ENCODE data around the gene ZNF425. TPM values are rescaled to one million over a fixed set of nuclear protein-coding genes. Genes with fewer than 3 reads are reported as not detected.

ZNF425 gene
- total and polyA plus RNA-seq, 4 donors, result 0.25 to 0.98 (median 0.58) TPM

GRCh38 chr7:149141893-149142292 is 15.8 kb upstream of the ZNF425 start:
- Histone ChIP-seq H3K9ac (ENCODE audit: low read depth in 1 of 2, low read length in 2 of 2) (no peak overlapping the region), H3K4me3 (ENCODE audit: low read depth in 1 of 3, low read length in 3 of 3) (no peak overlapping the region), H3K9me3 (ENCODE audit: control insufficient read depth in 4 of 4, low read length in 3 of 4) (no peaks in the 10 kb centered on the region), H3K27ac (ENCODE audit: low read depth in 1 of 2, low read length in 2 of 2) (no peak overlapping the region), H3K27me3 (ENCODE audit: control insufficient read depth in 4 of 4, insufficient read depth in 4 of 4, low read length in 3 of 4) (no peaks in the 10 kb centered on the region), H3K36me3 (ENCODE audit: control insufficient read depth in 4 of 4, insufficient read depth in 3 of 4, low read depth in 1 of 4, low read length in 3 of 4) (no peaks in the 10 kb centered on the region), H3K4me1 (ENCODE audit: control insufficient read depth in 4 of 4, insufficient read depth in 4 of 4, low read length in 3 of 4) (peaks cover 0 to 7% (median 4%) of the 10 kb centered on the region in 4 donors)
- no peak for DNase-seq (ENCODE audit: low spot score)
- TF ChIP-seq YY1 (IDR thresholded peaks at IDR 0.05), result no peak
- TF ChIP-seq REST (IDR thresholded peaks at IDR 0.05), result no peak
- TF ChIP-seq EGR1 (IDR thresholded peaks at IDR 0.05; ENCODE audit: low read depth in 2 of 2), result no peak
- TF ChIP-seq TAF1 (conservative IDR thresholded peaks at IDR 0.05), result no peak
- TF ChIP-seq ATF3 (IDR thresholded peaks at IDR 0.05), result no peak
- TF ChIP-seq CTCF (IDR thresholded peaks at IDR 0.05; ENCODE audit: low read depth, low read length, missing input control), result no peak
- no peak for TF ChIP-seq RAD21 (IDR thresholded peaks at IDR 0.05)
- no peak for TF ChIP-seq ZBTB33 (IDR thresholded peaks at IDR 0.05)
- TF ChIP-seq FOXA1 (IDR thresholded peaks at IDR 0.05), result no peak
- no peak for TF ChIP-seq SP1 (IDR thresholded peaks at IDR 0.05)
- TF ChIP-seq JUND (IDR thresholded peaks at IDR 0.05), result no peak
- TF ChIP-seq MAX (IDR thresholded peaks at IDR 0.05), result no peak
- TF ChIP-seq NR2F2 (IDR thresholded peaks at IDR 0.05), result no peak
- no peak for TF ChIP-seq FOXA2 (IDR thresholded peaks at IDR 0.05)
- TF ChIP-seq HNF4A (conservative IDR thresholded peaks at IDR 0.05), result no peak
- TF ChIP-seq GABPA (IDR thresholded peaks at IDR 0.05 in 1 of 2, conservative IDR thresholded peaks at IDR 0.05 in 1 of 2), result no peak
- no peak for TF ChIP-seq HNF4G (IDR thresholded peaks at IDR 0.05)
- no peak for TF ChIP-seq RXRA (IDR thresholded peaks at IDR 0.05)
- WGBS, result 95% methylated on average over 4 of the region's 4 CpGs
